ENCODE results near the gene FOXR1.
A peak's percentile ranks its signal among the peaks of the same experiment; 100 is the strongest.

The FOXR1 gene

GRCh38 chr11:119025099-119025473 is 53.5 kb downstream of the FOXR1 start:
- no peak for DNase-seq (ENCODE audit: low read depth in 4 of 4, low spot score in 1 of 4)

- no peak for DNase-seq (ENCODE audit: low read depth in 4 of 4, low spot score in 1 of 4)
Measured at GRCh38 chr11:119025541-119025940, 54.0 kb downstream of the FOXR1 start.

GRCh38 chr11:119025978-119026766 is 54.6 kb downstream of the FOXR1 start:
- no peak for DNase-seq (ENCODE audit: low read depth in 4 of 4, low spot score in 1 of 4)

- DNase-seq (ENCODE audit: low read depth in 4 of 4, low spot score in 1 of 4) = no peak
Measured at GRCh38 chr11:119026970-119027369, 55.4 kb downstream of the FOXR1 start.

- no peak for DNase-seq (ENCODE audit: low read depth in 4 of 4, low spot score in 1 of 4)
Measured at GRCh38 chr11:119027561-119028345, 56.2 kb downstream of the FOXR1 start.

- no peak for DNase-seq (ENCODE audit: low read depth in 4 of 4, low spot score in 1 of 4)
Measured at GRCh38 chr11:119028346-119029068, 56.9 kb downstream of the FOXR1 start.

- DNase-seq (ENCODE audit: low read depth in 4 of 4, low spot score in 1 of 4) = no peak
Measured at GRCh38 chr11:119029069-119029339, 57.4 kb downstream of the FOXR1 start.

GRCh38 chr11:119029340-119030028 is 57.9 kb downstream of the FOXR1 start:
- peak in 1 of 4 experiments; percentile 38 for DNase-seq (ENCODE audit: low read depth in 4 of 4, low spot score in 1 of 4)

- DNase-seq (ENCODE audit: low read depth in 4 of 4, low spot score in 1 of 4) = no peak
Measured at GRCh38 chr11:119030029-119030328, 58.4 kb downstream of the FOXR1 start.

GRCh38 chr11:119030329-119031047 is 58.9 kb downstream of the FOXR1 start, which contains the start of gene SLC37A4:
Gene SLC37A4, minus strand, starts transcription at chr11:119030877.
- DNase-seq (ENCODE audit: low read depth in 4 of 4, low spot score in 1 of 4) = peak; percentile 83 to 99 (median 98)

Measured in stimulated activated CD4-positive, alpha-beta T cell treated with anti-CD3 and anti-CD28 coated beads, Interleukin-1b, Interleukin-23, amount 100 ng/mL, for 24 hours (primary cell).